NK-92 (cell line): ENCODE results near the gene PBX1.

Experiments
- DNase-seq: peaks from one replicate; lab custom pipeline; 2025; ENCODE audit not compliant: unreplicated experiment; lab: John Stamatoyannopoulos, UW

The PBX1 gene

DNA sequence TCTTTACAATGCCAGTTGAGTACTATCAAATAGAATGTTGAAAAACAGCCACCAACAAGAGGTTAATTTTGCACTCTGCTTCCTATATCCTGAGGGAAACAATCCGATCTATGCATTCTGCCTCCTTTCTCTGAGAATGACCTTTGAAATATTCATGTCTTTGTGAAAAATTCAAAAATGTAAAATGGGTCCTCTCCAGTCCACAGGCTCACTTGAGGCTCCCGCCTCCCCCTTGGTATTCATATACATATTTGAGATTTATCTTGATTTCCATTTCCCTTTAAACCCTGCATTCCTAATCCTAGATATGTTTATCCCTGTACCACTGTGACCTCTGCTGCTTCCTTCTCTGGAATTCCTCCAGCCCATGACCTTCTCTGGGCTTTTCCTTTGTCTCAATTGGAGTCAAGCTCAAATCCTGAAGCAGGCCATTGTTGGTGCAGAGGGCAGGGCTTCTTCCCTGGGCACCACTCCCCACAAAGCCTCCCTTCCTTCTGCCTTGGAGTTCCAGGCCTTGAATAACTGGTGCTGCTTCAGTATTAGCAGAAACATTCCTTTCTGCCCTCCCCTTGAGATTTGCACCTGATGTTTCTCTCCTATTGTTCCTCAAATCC is 296.8 kb downstream of the PBX1 start:
- DNase-seq, result no peak

DNA sequence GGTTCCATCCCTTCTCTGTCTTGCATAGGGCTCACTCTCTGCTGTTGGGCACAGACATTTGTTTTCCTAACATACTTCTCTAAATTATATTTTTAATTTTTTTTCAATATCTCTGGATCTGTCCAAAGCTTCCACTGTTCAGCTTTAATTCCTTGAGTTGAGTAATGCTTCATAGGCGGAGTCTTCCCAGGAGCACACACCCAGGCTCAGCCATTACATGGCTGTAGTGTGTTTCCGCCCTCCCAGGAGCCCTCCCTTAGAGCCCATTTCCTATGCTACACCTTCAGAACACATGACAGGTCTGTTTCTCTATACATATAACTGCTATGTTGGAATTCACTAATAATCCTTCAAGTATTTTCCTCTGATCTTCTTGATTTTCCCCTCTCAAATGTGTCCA is 297.4 kb downstream of the PBX1 start:
- no peak for DNase-seq

DNA sequence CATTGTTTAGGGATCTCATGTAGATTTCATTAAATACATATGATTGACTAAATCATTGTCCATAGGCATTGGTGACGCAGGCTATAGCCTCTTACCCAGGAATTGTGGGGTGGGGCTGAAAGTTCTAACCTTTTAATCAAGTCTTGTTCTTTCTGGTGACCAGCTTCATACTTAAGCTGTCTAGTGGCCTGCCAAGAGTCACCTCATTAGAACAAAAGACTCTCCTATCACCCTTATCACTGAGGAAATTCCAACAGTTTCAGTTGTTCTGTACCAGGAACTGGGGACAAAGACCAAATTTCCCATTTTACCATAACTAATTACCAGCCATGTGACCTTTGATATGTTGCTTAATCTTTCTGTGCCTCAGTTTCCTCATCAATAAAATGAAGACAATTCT is 298.5 kb downstream of the PBX1 start:
- no peak for DNase-seq

DNA sequence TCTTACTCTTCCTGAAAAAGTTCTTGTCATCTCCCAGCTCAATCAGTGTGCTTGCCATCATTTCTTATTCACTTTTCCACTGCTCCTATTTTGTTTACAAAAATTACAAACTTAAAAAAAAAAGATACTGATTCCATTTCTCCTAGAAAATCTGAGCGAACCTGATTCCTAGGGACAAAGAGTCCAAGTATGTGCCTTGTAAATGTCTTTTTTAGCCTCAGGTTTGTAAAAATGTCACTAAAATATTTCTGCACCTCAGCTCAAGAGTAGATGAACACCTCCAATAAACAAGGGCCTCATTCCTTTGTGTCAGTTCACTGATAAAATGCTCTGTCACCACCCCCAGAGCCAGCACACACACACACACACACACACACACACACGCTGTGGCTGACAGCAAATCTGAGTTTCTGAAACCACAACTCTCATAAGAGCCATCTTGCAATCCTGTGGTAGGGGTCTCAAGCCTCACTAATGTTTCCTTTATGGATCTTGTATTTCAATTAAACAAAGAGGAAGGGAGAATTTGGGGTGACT is 299.2 kb downstream of the PBX1 start:
- no peak for DNase-seq

DNA sequence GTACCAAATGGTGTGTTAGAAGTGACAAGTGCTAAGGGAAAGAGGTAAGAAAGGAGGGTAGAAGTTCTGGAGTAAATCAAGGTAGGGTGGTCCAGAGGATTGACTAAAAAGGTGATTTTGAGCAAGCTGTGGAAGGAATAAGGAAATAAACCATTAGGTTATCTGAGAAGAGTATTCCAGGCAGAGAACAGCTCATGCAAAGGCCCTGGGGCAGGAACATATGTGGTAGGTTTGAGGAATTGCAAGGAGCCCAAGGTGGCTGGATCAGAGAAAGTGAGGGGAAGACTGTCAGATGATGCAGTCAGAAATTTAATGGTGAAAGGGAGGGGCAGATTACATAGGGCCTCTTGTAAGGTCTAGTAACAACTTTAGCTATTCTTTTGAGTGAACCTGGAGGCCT is 302.6 kb downstream of the PBX1 start:
- DNase-seq, result no peak

DNA sequence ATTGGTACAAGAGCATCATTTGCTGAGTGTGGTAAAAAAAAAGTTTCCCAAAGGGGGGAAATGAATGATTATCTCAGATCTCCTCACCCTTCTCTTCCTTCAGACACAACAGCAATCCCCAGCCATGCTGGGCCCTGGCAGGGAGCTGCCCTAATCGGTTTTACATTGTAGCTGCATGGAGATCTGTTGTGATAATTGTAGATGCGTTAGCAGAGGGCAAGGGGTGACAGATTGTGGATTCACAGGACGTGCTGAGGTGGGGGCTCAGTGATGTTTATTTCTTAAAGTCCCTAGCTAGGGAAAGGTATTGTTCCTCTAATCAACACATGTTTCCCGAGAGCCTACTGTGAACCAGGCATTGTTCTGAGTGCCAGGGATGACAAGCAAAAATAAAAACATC is 304.1 kb downstream of the PBX1 start:
- DNase-seq, result no peak

DNA sequence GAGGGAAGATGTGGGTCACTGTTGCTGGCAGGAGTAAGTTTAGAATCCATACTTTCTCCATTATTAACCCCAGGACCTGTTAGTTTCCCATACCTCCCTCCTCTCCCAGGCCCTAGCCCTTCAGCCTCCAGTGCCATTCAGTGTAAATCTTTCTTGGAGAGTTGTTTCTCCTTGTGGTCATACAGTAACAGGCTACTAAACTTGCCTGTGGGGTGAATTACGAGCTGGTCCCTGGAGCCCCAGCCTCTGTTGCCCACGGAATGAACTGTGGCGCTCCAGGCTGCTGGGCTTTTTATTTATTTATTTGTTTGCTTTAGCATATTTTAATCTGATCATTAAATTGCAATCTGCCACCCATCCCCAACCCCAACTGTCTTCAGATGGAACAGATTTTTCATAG is 305.2 kb downstream of the PBX1 start:
- DNase-seq, result no peak

DNA sequence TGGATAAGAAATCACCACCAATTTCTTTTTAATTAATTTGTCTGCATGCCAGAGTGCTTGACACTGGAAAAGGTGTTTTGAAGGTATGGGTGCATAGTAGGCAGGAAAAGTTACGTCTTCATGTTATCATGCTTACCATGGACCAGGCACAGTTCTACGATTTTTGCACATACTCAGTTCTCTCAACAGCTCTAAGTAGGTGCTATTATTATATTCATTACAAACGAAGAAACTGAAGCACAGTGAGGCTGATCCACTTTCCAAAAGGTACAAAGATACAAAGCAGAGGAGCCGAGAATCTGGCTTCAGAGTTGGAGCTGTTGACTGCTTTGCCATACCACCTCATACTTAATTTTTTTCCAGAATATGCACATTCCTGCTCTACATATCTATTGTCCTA is 306.4 kb downstream of the PBX1 start:
- DNase-seq, result no peak

DNA sequence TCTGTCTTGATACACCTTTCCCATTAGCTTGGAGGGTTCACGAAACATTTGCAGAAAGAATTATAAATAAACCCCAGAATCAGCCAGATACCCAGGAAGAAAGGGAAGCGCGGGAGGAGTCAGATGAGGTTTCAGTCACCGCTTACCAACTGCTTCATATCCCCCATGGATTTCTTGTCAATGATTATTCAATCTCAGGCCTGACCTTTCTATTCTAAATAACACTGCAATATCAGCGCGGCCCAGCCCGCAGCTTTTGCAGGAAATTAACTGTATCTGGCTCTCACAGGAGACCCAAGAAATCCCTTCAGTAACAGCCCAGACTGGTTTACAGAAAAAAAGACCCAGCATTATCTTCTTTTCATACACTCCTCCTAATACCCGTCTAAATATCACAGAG is 308.6 kb downstream of the PBX1 start:
- DNase-seq, result no peak

DNA sequence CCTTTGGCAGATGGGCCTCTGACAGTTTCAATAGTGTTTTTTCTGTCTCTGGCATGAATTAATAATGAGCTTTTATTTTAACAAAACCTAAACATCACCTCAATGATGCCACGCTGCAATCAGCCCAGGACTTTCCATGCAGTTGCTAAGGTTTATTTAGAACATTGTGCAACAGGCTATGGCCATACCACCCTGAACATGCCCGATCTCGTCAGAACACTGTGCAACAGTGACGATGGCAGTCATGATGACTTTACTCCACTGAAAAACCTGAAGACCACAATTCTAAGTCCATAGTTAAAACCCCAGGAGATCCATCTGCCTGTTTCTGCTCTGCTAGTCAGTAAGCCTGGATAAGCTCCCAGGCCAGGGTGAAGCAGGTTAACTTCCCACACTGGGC is 310.0 kb downstream of the PBX1 start:
- DNase-seq, result no peak

DNA sequence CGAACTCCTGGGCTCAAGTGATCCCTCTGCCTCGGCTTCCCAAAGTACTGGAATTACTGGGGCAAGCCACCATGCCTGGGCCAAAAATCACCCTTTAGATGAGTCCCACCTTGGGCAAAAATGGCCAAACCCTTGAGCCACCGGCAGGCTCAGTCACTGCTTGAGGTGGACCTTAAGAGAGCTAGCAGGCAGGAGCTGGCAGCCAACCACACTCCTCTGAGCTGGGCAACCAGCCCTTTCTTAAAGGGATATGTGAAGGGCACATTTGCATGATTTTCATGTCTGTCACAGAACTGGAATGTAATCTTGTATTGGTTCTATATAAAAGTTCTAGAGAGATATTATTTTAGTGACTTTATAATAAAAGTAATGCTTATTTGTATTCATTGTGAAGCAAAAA is 316.5 kb downstream of the PBX1 start:
- DNase-seq, result no peak

DNA sequence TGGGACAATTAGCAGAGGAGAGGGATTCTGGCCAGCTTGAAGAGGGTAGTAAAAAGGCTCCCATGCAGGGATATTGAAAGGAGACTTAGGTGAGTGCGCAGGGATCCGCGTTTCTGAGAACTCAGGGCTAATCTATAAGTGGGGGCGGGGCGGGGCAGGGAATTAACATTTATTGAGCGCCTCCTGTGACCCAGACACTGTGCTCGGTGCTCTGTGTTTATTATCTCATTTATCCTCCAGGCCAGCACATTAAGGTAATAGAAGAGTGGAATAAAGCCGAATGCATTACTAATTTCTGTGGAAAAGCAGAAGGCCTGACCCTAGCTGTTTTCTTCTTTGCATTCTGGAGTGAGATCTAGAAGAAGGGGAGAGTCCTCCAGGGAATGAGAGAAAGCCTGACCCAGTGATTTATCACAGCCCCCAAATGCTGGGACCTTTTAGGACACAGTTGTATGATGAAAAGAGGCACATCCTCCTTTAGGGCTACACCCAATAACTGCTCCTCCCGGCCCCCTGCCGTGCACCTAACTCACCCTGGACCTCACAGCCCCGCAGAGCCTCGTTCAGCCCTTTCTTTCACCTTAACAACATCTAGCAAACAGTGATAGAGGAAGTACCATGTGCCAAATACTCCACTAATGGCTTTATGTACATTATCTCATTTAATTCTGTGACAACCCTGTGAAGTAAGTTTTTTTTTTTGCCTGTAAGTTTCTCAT is 317.6 kb downstream of the PBX1 start:
- DNase-seq, result no peak

DNA sequence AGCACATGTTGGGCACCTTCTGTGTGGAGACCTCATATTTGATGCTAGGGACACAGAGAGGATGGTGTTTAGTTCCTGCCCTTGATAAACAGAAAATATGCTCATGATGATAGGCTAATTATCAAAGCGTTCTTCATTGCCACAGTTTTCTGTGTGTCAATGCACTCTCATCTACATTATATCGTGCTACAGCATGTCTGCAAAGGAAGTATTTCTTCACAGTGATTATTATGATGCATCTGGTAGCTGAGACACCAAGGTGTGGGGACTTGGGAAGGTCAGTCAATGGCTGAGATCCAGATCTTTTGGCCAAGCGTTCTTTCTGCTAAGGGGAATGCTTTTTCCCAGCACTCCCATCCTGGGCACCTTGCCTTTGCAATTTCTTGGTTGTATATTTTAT is 321.2 kb downstream of the PBX1 start:
- no peak for DNase-seq

DNA sequence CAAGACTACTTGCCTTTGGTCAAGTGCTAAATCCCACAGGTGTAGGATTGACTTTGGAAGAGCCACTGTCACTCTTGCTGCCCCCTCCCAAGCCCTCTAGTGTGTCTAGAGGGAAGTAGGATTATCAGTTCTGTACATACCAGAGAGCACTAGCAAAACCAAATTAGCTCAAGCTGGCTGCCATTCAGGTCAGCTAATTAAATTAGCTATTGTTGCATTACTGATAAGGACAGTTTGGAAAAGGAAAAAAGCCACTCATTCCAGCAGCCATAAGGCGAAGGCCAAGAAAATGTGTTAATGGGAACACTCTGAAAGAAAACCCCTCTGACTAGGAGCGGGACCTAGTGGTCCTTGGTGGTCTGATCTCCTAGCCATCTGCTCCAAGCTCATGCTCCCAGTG is 321.7 kb downstream of the PBX1 start:
- DNase-seq, result no peak

DNA sequence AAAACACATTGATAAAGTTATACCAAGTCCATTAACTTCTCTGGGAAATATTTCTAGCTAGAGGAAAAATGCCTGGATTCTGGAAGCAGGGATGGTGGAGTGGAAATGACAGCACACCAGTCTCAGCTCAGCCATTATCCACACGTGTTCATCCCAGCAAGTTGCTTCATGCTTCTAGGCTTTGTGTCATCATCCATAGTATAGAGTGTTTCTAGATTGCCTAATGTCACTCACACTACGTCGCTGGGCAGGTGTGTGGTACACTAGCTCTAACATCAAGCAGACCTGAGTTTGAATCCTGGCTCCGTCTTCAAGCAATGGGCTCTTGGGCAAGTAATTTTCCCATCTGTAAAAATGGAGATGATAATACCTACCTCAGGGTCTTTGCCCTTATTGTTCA is 326.3 kb downstream of the PBX1 start:
- no peak for DNase-seq

DNA sequence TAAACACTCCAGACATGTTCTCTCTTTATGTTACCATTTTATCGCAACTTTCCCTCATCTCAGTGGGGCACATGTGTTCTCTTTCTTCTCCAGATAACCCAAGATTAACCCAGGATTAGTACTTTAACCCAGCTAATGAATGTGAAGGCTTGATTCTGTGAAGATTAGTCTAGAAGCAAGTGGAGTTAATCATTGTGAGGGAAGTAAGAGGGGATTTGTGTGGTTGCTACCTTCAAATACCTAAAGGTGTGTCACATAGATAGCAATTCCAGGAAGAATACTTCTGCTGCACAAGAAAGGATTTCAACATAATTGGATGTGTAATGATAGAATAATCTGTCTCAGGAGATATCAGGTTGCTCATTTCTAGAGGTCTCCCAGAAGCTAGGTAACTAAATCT is 327.1 kb downstream of the PBX1 start:
- DNase-seq, result no peak

DNA sequence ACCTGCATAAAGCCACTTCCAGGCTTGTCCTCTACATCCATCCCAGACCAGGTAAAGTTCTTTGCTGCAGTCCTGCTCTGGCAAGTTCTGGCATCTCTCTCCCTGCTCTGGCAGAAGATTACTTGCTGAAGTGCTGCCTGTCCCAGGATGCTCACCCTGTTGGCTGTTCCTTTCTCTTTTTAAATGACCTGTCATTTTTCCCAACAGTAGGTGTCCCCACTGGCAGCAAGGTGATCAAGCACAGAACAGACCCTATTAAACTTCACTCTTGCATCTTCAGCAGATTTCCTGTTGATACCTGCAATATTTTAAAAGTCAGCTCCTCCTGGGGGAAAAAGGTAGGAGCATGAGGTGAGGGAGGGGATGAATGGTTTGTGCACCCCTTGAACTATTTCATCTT is 332.6 kb downstream of the PBX1 start:
- DNase-seq, result no peak

DNA sequence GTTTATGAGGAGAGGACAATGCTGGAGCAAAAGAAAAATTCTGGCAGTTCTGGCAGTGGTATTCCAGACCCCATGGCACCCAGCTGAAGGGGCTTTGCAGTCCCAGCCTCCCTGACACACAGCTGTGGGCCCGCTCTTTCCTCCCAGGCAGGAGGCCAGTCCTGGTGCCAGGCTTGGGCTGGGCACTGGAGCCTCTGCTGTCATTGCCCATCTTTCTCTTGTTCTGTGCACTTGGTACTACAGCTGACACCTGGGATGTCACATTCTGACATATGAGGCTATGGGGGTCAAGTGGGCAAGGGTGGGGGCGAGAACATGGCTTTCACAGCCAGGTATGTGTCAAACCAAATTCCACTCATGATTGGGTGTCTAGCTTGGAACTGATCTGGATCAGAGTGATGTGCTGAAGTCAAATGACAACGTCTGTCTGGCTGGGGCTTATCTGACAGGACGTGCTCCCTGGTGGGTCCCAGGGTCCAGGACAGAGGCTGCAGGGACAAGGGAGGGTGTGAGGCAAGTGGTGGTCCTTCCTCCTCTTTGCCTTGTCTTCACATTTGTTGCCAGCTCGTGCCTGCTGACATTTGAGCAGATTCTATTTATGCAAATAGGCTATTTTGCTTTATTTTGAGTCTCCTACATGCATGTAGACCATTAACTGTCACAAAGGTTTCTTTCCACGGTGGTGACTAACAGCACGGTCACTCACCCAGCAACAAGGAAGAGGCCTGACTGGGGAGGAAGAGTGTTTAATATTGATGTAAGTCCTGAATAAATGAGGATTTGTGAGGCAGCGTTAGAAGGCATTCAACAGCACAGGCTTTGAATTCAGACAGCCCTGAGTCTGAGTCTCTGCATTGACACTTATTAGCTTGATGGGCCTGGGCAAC is 336.3 kb downstream of the PBX1 start:
- DNase-seq, result no peak

DNA sequence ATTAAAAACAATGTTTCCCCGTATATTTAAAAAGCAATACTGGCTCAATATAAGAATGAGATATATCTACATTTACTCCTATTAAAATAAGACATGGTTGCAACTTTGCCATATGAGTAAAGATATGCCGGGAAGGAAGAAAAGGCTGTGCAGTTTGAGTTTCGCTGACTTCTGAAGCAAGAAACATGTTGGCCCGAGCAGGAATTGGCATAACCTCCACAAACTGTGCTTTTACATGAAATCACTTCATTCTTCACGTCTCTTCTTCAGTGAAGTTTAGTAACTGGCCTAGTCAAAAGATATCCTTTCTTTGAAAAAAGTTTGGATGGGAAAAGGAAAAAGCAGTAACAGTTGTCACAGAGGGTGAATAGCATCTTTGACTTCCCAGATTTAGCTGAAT is 342.0 kb downstream of the PBX1 start:
- no peak for DNase-seq
